Activated CD4-positive, alpha-beta memory T cell treated with anti-CD3 and anti-CD28 coated beads, Interleukin-2, amount 10 ng/mL, durations not matched to agents 7 days and 5 days (primary cell): ENCODE results near the gene DPP6. TPM values are rescaled to one million over a fixed set of nuclear protein-coding genes. Genes with fewer than 3 reads are reported as not detected.

Experiments
- CTCF ChIA-PET: fragments of 350-600 bp; sonication (Branson Sonifier 250); formaldehyde crosslinking; loops from one replicate; lab custom pipeline; 2021; ENCODE audit warnings: antibody characterized with exemption, inconsistent platforms; lab: Charles Lee
- POLR2A ChIA-PET: fragments of 350-600 bp; sonication (Branson Sonifier 250); formaldehyde crosslinking; loops from one replicate; lab custom pipeline; 2021; ENCODE audit warnings: antibody characterized with exemption; lab: Charles Lee
- DNase-seq: peaks from one replicate; pipeline ENCODE4 v3.0.0-alpha.2; 2020
- H3K27ac Mint-ChIP-seq: one replicate; pipeline ENCODE4 v1.8.0; 2021; ENCODE audit warnings: mild to moderate bottlenecking, mixed read lengths
- H3K27me3 Mint-ChIP-seq: one replicate; pipeline ENCODE4 v1.8.0; 2021; ENCODE audit warnings: mixed read lengths
- H3K36me3 Mint-ChIP-seq: one replicate; pipeline ENCODE4 v1.8.0; 2021; ENCODE audit warnings: low read depth, mixed read lengths
- H3K4me1 Mint-ChIP-seq: one replicate; pipeline ENCODE4 v1.8.0; 2021; ENCODE audit warnings: mixed read lengths
- H3K4me3 Mint-ChIP-seq: one replicate; pipeline ENCODE4 v1.8.0; 2021; ENCODE audit warnings: mild to moderate bottlenecking, mixed read lengths
- H3K9me3 Mint-ChIP-seq: one replicate; pipeline ENCODE4 v1.8.0; 2021; ENCODE audit warnings: mixed read lengths
- total RNA-seq, 2 experiments: library from RNA; stranded (reverse); gene quantifications; one replicate each; pipeline ENCODE4 v1.2.3, GENCODE V29; 2021

The DPP6 gene
- total RNA-seq, 2 experiments from 2014 or later = not detected

GRCh38 chr7:154571772-154572171, 519.6 kb downstream of the DPP6 start:
- ChIA-PET CTCF (no interaction called here), POLR2A (no interaction called here)
- Mint-ChIP-seq H3K9me3 (peaks cover 2% of the 10 kb centered on the region), H3K27ac (no peak overlapping the region), H3K27me3 (no peaks in the 10 kb centered on the region), H3K4me1 (no peaks in the 10 kb centered on the region), H3K36me3 (no peaks in the 10 kb centered on the region), H3K4me3 (no peak overlapping the region)
- no peak for DNase-seq

DNA sequence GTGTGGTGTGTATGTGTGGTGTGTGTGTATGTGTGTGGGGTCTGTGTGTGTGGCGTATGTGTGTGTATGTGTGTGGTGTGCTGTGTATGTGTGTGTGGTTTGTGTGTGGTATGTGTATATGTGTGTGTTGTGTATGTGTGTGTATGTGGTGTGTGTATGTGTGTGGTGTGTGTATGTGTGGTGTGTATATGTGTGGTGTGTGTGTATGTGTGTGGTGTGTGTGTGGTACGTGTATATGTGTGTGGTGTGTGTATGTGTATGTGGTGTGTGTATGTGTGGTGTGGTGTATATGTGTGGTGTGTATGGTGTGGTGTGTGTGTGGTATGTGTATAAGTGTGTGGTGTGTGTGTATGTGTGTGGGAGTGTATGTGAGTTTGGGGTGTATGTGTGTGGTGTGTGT, 522.0 kb downstream of the DPP6 start:
- H3K27me3 Mint-ChIP-seq = no peaks in the 10 kb centered on the region
- no peak overlapping the region for H3K4me3 Mint-ChIP-seq
- DNase-seq = no peak
- CTCF ChIA-PET = no interaction called here
- no peaks in the 10 kb centered on the region for H3K36me3 Mint-ChIP-seq
- no peaks in the 10 kb centered on the region for H3K4me1 Mint-ChIP-seq
- no peak overlapping the region for H3K27ac Mint-ChIP-seq
- peaks cover 2% of the 10 kb centered on the region for H3K9me3 Mint-ChIP-seq
- POLR2A ChIA-PET = no interaction called here

- Mint-ChIP-seq H3K4me1 (no peaks in the 10 kb centered on the region), H3K27me3 (no peaks in the 10 kb centered on the region), H3K4me3 (no peak overlapping the region), H3K9me3 (peaks cover 2% of the 10 kb centered on the region), H3K27ac (no peak overlapping the region), H3K36me3 (no peaks in the 10 kb centered on the region)
- ChIA-PET CTCF (no interaction called here), POLR2A (no interaction called here)
- no peak for DNase-seq
These were observed 523.3 kb downstream of the DPP6 start for GRCh38 chr7:154575497-154575896.

DNA sequence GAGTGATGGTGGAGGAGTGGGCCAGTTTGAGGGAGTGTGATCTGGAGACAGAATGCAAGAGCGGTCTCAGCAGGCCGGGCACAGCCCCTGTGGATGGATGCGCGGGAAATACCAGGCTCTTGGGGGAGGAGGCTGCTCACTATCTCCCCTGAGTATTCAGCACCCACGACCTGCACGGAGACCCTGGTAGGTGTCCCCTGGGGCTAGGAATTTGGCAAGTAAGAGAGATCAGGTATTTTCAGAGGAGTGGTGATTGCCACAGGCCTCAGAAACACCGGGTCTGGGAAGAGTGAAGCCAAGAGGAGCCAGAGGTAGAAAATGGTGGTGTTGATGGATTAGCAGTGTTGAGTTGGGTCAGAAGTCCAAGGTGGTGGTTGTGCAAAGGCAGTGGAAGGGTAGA, 524.4 kb downstream of the DPP6 start:
- no peaks in the 10 kb centered on the region for H3K27me3 Mint-ChIP-seq
- H3K4me1 Mint-ChIP-seq = no peaks in the 10 kb centered on the region
- H3K9me3 Mint-ChIP-seq = peaks cover 2% of the 10 kb centered on the region
- ChIA-PET CTCF (no interaction called here), POLR2A (no interaction called here)
- no peak for DNase-seq
- H3K27ac Mint-ChIP-seq = no peak overlapping the region
- no peak overlapping the region for H3K4me3 Mint-ChIP-seq
- H3K36me3 Mint-ChIP-seq = no peaks in the 10 kb centered on the region

DNA sequence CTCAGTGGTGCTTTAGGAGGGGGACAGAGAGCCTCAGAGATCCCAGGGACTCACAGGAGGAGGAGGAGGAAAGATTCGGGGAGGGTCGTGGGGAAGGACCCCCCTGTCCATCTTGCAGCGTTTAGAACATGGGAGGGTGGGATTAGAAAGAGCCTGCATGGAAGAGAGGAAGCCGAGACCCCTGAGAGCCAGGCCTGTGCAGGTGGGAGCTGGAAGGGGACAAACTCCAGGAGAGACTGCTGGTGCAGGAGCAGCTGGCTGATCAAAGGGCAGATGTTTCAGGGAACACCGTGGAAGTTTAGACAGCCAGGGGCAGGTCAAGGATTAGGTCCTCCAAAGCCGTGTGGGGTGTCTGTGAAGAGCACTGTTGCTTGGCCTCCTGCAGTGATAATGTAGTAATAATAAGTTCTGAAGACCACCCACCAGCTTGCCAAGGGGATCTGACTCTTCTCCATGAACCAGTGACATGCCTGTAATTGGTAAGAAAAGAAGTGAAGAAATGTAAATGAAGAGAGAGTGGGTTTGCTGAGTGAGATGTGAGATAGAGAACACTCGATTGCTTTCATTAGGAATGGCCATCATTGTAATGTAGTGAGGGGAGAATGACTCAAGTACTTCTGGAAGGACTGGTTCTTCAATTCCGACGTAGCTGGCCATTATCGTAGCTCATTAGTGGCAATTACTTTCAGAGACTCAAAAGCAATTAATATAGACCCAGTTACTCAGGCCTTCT, 525.1 kb downstream of the DPP6 start:
- CTCF ChIA-PET = no interaction called here
- H3K9me3 Mint-ChIP-seq = peaks cover 2% of the 10 kb centered on the region
- no peak for DNase-seq
- no peaks in the 10 kb centered on the region for H3K27me3 Mint-ChIP-seq
- POLR2A ChIA-PET = no interaction called here
- H3K36me3 Mint-ChIP-seq = no peaks in the 10 kb centered on the region
- no peak overlapping the region for H3K27ac Mint-ChIP-seq
- no peak overlapping the region for H3K4me3 Mint-ChIP-seq
- no peaks in the 10 kb centered on the region for H3K4me1 Mint-ChIP-seq

- POLR2A ChIA-PET = no interaction called here
- H3K27ac Mint-ChIP-seq = no peak overlapping the region
These were observed 526.1 kb downstream of the DPP6 start for GRCh38 chr7:154578336-154578735.

GRCh38 chr7:154579711-154580110, 527.5 kb downstream of the DPP6 start:
- Mint-ChIP-seq H3K4me3 (no peak overlapping the region), H3K36me3 (no peaks in the 10 kb centered on the region), H3K9me3 (peaks cover 2% of the 10 kb centered on the region), H3K27me3 (no peaks in the 10 kb centered on the region), H3K27ac (no peak overlapping the region), H3K4me1 (no peaks in the 10 kb centered on the region)
- DNase-seq = no peak
- ChIA-PET POLR2A (no interaction called here), CTCF (no interaction called here)

More at GRCh38 chr7:154578336-154578735, 526.1 kb downstream of the DPP6 start:
- peaks cover 2% of the 10 kb centered on the region for H3K9me3 Mint-ChIP-seq
- H3K4me3 Mint-ChIP-seq = no peak overlapping the region
- H3K36me3 Mint-ChIP-seq = no peaks in the 10 kb centered on the region
- no peaks in the 10 kb centered on the region for H3K4me1 Mint-ChIP-seq
- CTCF ChIA-PET = no interaction called here
- no peaks in the 10 kb centered on the region for H3K27me3 Mint-ChIP-seq
- DNase-seq = no peak

GRCh38 chr7:154581251-154581890, 529.2 kb downstream of the DPP6 start:
- Mint-ChIP-seq H3K4me1 (no peaks in the 10 kb centered on the region), H3K4me3 (no peak overlapping the region), H3K9me3 (no peaks in the 10 kb centered on the region), H3K36me3 (no peaks in the 10 kb centered on the region), H3K27ac (no peak overlapping the region), H3K27me3 (no peaks in the 10 kb centered on the region)
- POLR2A ChIA-PET = no interaction called here
- CTCF ChIA-PET = no interaction called here
- no peak for DNase-seq

GRCh38 chr7:154583454-154583853, 531.3 kb downstream of the DPP6 start:
- H3K4me1 Mint-ChIP-seq = no peaks in the 10 kb centered on the region
- ChIA-PET CTCF (no interaction called here), POLR2A (no interaction called here)
- H3K27ac Mint-ChIP-seq = no peak overlapping the region
- H3K36me3 Mint-ChIP-seq = no peaks in the 10 kb centered on the region
- H3K9me3 Mint-ChIP-seq = peaks cover 2% of the 10 kb centered on the region
- H3K27me3 Mint-ChIP-seq = no peaks in the 10 kb centered on the region
- no peak for DNase-seq
- H3K4me3 Mint-ChIP-seq = no peak overlapping the region

DNA sequence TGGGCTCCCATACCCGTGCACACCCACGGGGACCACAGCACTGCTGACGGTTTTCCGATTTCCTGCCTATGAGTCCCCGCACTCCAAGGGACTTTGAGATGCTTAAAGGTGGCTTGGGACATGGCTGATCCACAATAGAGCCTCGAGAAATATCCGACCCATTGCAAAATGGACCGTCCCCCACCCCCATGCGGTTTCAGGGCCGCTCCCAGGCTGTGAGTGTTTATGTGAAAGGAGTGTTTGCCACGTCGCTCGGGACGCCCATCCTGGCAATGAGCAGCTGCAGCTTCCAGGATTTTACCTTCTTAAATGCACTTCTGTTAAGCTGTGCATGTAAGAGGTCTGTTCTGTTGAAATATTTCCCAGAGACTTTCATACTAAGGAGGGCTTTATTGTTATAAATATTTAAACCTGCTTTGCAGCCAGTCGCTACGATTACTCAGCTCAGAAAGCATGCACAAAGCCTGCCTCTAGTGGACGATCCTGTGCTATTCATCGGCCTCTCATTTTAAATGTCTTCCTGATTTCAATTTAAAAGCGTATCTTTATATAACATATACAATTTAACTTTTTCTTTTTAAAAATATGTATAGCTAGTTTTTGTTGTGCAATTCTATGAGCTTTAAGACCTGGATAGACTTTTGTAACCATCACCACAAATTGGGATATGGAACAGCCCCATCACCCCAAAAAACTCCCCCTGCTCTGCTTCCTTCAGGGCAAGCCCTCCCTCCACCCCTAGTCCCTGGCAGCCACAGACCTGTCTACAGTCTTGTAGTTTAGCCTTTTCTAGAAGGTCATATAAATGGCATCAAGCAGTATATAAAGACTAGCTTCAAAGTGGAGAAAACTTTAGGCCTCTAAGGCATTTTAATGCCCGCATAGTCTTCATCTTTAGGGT, 532.4 kb downstream of the DPP6 start:
- POLR2A ChIA-PET = no interaction called here

DNA sequence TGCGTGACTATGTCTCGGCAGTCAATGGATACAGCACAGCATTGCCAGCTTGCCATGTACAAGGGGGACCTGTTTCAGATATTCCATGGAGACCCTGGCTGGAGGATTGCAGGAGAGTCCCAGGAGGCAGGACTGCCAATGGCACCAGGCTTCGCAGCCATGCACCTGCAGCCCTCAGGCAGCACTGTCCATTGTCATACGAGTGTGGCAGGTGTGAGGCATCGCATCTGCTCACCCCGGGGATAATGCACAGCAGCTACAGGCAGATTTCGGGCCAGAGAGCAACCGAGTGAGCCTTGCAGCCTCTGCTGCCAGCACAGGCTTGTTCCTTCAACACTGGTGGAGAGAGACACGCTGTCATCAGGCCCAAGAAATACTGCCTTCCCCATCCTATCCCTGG, 535.6 kb downstream of the DPP6 start:
- H3K4me3 Mint-ChIP-seq = no peak overlapping the region
- H3K27ac Mint-ChIP-seq = no peak overlapping the region
- no peaks in the 10 kb centered on the region for H3K27me3 Mint-ChIP-seq
- POLR2A ChIA-PET = no interaction called here
- H3K4me1 Mint-ChIP-seq = no peaks in the 10 kb centered on the region
- CTCF ChIA-PET = no interaction called here
- no peaks in the 10 kb centered on the region for H3K36me3 Mint-ChIP-seq
- no peak for DNase-seq
- H3K9me3 Mint-ChIP-seq = peaks cover 12% of the 10 kb centered on the region

More for the DNA sequence above, 532.4 kb downstream of the DPP6 start:
- Mint-ChIP-seq H3K27ac (no peak overlapping the region), H3K4me1 (no peaks in the 10 kb centered on the region), H3K4me3 (no peak overlapping the region), H3K9me3 (peaks cover 2% of the 10 kb centered on the region), H3K27me3 (no peaks in the 10 kb centered on the region), H3K36me3 (no peaks in the 10 kb centered on the region)
- DNase-seq = no peak
- CTCF ChIA-PET = no interaction called here

DNA sequence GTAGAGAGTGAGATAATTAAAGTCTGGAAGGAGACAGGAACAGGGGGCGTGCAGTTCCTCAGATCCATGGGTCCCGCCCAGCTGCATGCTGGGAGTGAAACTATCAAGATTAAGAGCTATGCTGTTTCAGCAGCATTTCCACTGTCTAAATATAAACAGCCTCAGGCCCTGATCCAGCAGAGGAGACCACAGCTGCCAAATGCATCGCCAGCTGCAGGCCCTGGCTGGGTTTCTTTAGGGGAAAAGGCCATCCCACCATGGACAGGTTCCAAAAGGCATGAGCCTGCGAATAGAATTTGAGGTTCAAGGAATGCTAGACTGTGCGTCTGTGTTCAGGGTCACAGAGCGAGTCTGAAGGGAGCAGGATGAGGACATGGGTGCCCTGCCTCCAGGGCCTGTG, 539.3 kb downstream of the DPP6 start:
- POLR2A ChIA-PET = no interaction called here
- Mint-ChIP-seq H3K4me1 (no peaks in the 10 kb centered on the region), H3K27ac (no peak overlapping the region), H3K27me3 (no peaks in the 10 kb centered on the region), H3K9me3 (peaks cover 12% of the 10 kb centered on the region), H3K36me3 (no peaks in the 10 kb centered on the region), H3K4me3 (no peak overlapping the region)
- CTCF ChIA-PET = no interaction called here
- DNase-seq = no peak

GRCh38 chr7:154592388-154592787, 540.2 kb downstream of the DPP6 start:
- Mint-ChIP-seq H3K27me3 (no peaks in the 10 kb centered on the region), H3K4me3 (no peak overlapping the region), H3K27ac (no peak overlapping the region), H3K9me3 (peaks cover 12% of the 10 kb centered on the region), H3K4me1 (no peaks in the 10 kb centered on the region), H3K36me3 (no peaks in the 10 kb centered on the region)
- POLR2A ChIA-PET = no interaction called here
- CTCF ChIA-PET = no interaction called here
- DNase-seq = no peak
